B cell (primary cell): ENCODE measurements around the gene AMER3. TPM values are rescaled to one million over a fixed set of nuclear protein-coding genes. Genes with fewer than 3 reads are reported as not detected.

Experiments used
- ATAC-seq: fragments of 200-7000 bp; cut with Tn5 transposase; one replicate; pipeline ENCODE4 v1.10.0; 2021; ENCODE audit warnings: low read depth, mild to moderate bottlenecking, moderate number of reproducible peaks, moderate library complexity
- CTCF ChIA-PET: fragments of 350-600 bp; sonication (Branson Sonifier 250); formaldehyde crosslinking; loops from one replicate; lab custom pipeline; 2021; ENCODE audit warnings: antibody characterized with exemption, inconsistent platforms; lab: Charles Lee
- POLR2A ChIA-PET: fragments of 350-600 bp; sonication (Branson Sonifier 250); formaldehyde crosslinking; loops from one replicate; lab custom pipeline; 2021; ENCODE audit warnings: antibody characterized with exemption; lab: Charles Lee
- DNase-seq: peaks from one replicate; pipeline ENCODE4 v3.0.0; 2013
- H2AFZ ChIP-seq: 2 replicates; pipeline ENCODE4 v1.6.1; 2012; ENCODE audit warnings: mild to moderate bottlenecking, low read depth, low read length; ENCODE audit not compliant: insufficient read depth, poor library complexity, severe bottlenecking
- H3K27ac ChIP-seq, 2 donors: 1 replicate in 1 of 2; 2 replicates in 1 of 2; pipeline ENCODE4 v1.5.1; 2012 to 2013; ENCODE audit warnings: low read length in 2 of 2, mild to moderate bottlenecking in 2 of 2, moderate library complexity in 1 of 2
- H3K27me3 ChIP-seq, 4 experiments: fragments of 200-600 bp in 1 of 4; sonication (generic) in 1 of 4; replicated peaks in 1 of 4; 1 replicate in 2 of 4; 2 replicates in 2 of 4; pipeline versions ENCODE4 v1.6.1 to v1.7.0; 2013 to 2016; ENCODE audit warnings: low read length in 3 of 4, mild to moderate bottlenecking in 2 of 4, mixed read lengths in 1 of 4, moderate library complexity in 1 of 4; ENCODE audit not compliant: insufficient read depth in 4 of 4, control insufficient read depth in 3 of 4; ENCODE audit errors: control extremely low read depth in 1 of 4
- H3K36me3 ChIP-seq, 2 experiments: replicated peaks in 1 of 2; 1 replicate in 1 of 2; 2 replicates in 1 of 2; pipeline versions ENCODE4 v1.6.1 to v1.7.1; 2013; ENCODE audit warnings: low read length in 1 of 2; ENCODE audit not compliant: insufficient read depth in 2 of 2, control insufficient read depth in 1 of 2; ENCODE audit errors: control extremely low read depth in 1 of 2, extremely low read depth in 1 of 2
- H3K4me1 ChIP-seq, 2 donors: fragments of 200-600 bp in 1 of 2; sonication (generic) in 1 of 2; 1 replicate in 1 of 2; 2 replicates in 1 of 2; pipeline versions ENCODE4 v1.5.1 to v1.6.1; 2013 to 2017; ENCODE audit warnings: low read length in 2 of 2; ENCODE audit not compliant: control insufficient read depth in 2 of 2, insufficient read depth in 2 of 2
- H3K4me2 ChIP-seq: replicated peaks from 2 replicates; pipeline ENCODE3; 2012; ENCODE audit warnings: mild to moderate bottlenecking, low read depth, low read length; ENCODE audit not compliant: poor library complexity, severe bottlenecking
- H3K4me3 ChIP-seq, 5 experiments: fragments of 200-600 bp in 1 of 5; sonication (generic) in 1 of 5; 1 replicate in 3 of 5; 2 replicates in 2 of 5; pipeline versions ENCODE4 v1.5.1 to v1.7.0; 2011 to 2016; ENCODE audit warnings: low read length in 4 of 5, mild to moderate bottlenecking in 4 of 5, low read depth in 2 of 5, control low read depth in 1 of 5, moderate library complexity in 1 of 5; ENCODE audit not compliant: insufficient read depth in 1 of 5; ENCODE audit errors: control extremely low read depth in 1 of 5, extremely low read depth in 1 of 5
- H3K79me2 ChIP-seq: fragments of 200-600 bp; sonication (generic); one replicate; pipeline ENCODE4 v1.6.0; 2016; ENCODE audit warnings: low read length; ENCODE audit not compliant: control insufficient read depth, insufficient read depth
- H3K9ac ChIP-seq: fragments of 200-600 bp; sonication (generic); 2 replicates; pipeline ENCODE4 v1.6.1; 2017; ENCODE audit warnings: mild to moderate bottlenecking, low read length, moderate library complexity
- H3K9me3 ChIP-seq, 3 donors: one replicate each; pipeline versions ENCODE4 v1.6.1 to v1.7.1; 2013; ENCODE audit warnings: low read length in 2 of 3; ENCODE audit not compliant: control insufficient read depth in 2 of 3, insufficient read depth in 1 of 3; ENCODE audit errors: control extremely low read depth in 1 of 3
- H4K20me1 ChIP-seq: 2 replicates; pipeline ENCODE4 v1.6.0; 2012; ENCODE audit warnings: mild to moderate bottlenecking, low read length; ENCODE audit not compliant: insufficient read depth, control insufficient read depth, poor library complexity, severe bottlenecking
- H3K27ac Mint-ChIP-seq: one replicate; pipeline ENCODE4 v1.8.0; 2021; ENCODE audit warnings: mixed read lengths
- H3K27me3 Mint-ChIP-seq: one replicate; pipeline ENCODE4 v1.8.0; 2021; ENCODE audit warnings: mixed read lengths
- H3K4me1 Mint-ChIP-seq: one replicate; pipeline ENCODE4 v1.8.0; 2021; ENCODE audit warnings: mixed read lengths
- H3K4me3 Mint-ChIP-seq: one replicate; pipeline ENCODE4 v1.8.0; 2021; ENCODE audit warnings: mixed read lengths
- H3K9me3 Mint-ChIP-seq: one replicate; pipeline ENCODE4 v1.8.0; 2022; ENCODE audit warnings: mixed read lengths; ENCODE audit not compliant: insufficient read depth
- CTCF ChIP-seq: fragments of 200-600 bp; IDR thresholded peaks from one replicate; pipeline ENCODE4 v1.8.0; 2022; ENCODE audit warnings: antibody characterized with exemption, mild to moderate bottlenecking
- EZH2 ChIP-seq: IDR thresholded peaks from 2 replicates; pipeline ENCODE4 v1.6.1; 2012; ENCODE audit warnings: borderline replicate concordance, low read depth, mild to moderate bottlenecking, moderate library complexity, low read length; ENCODE audit not compliant: insufficient read depth, poor library complexity, severe bottlenecking
- WGBS: methylation state at CpG from one replicate; pipeline ENCODE4 v1.1.5; 2013; ENCODE audit warnings: missing lambda C conversion rate; ENCODE audit not compliant: insufficient coverage; 5-methylcytosine and 5-hydroxymethylcytosine counted together
- intact Hi-C: fragments of 100-400 bp; cut with micrococcal nuclease; formaldehyde crosslinking; loops from one replicate; pipeline ENCODE4 v1.10.0; 2022
- polyA plus RNA-seq: library from polyadenylated mRNA; depleted of rRNA; stranded (reverse); fragments of >200 nt; gene quantifications from 2 replicates; pipeline ENCODE4 v1.2.3, GENCODE V29; 2012
- total RNA-seq, 2 donors: library from RNA; stranded (reverse); fragments of 120-200 nt in 1 of 2; gene quantifications; 1 replicate in 1 of 2; 2 replicates in 1 of 2; pipeline versions ENCODE4 v1.2.3 to v1.2.4, GENCODE V29; 2013 to 2022

The AMER3 gene
- total and polyA plus RNA-seq, 2 donors (not counting 1 experiment from before 2014, with no cell fraction given), result not detected

GRCh38 chr2:130796290-130796689 lies 41.0 kb downstream of the AMER3 start:
- intact Hi-C loops, result no loop called here

More at GRCh38 chr2:130796290-130796689, 41.0 kb downstream of the AMER3 start:
- Histone ChIP-seq H3K9ac (no peak overlapping the region), H3K27ac (no peak overlapping the region), H2AFZ (no peak overlapping the region), H3K36me3 (no peaks in the 10 kb centered on the region), H3K79me2 (no peaks in the 10 kb centered on the region), H3K27me3 (peaks cover 0 to 5% (median 0%) of the 10 kb centered on the region in 4 experiments), H3K4me3 (no peak overlapping the region), H3K9me3 (no peaks in the 10 kb centered on the region), H4K20me1 (no peaks in the 10 kb centered on the region), H3K4me2 (no peak overlapping the region), H3K4me1 (peaks cover 7 to 14% of the 10 kb centered on the region in 2 donors)
- Mint-ChIP-seq H3K4me1 (peaks cover 5% of the 10 kb centered on the region), H3K4me3 (peak overlapping the region; percentile 27), H3K27ac (no peak overlapping the region), H3K9me3 (no peaks in the 10 kb centered on the region), H3K27me3 (peaks cover 4% of the 10 kb centered on the region)
- TF ChIP-seq CTCF (no peak), EZH2 (no peak)
- ATAC-seq, result no peak
- ChIA-PET CTCF (interaction anchor here (0.7 to 10.0 kb wide), 5 partner anchors 56 to 534 kb away, joined by 3 to 210 read pairs (median 10); no protein-coding TSS in a partner anchor), POLR2A (no interaction called here)
- DNase-seq, result no peak
- 31% methylated on average over 2 of the region's 3 CpGs for WGBS
